Activated CD4-positive, alpha-beta T cell treated with anti-CD3 and anti-CD28 coated beads, Interleukin-2, amount 10 ng/mL, durations not matched to agents 7 days and 5 days (primary cell): ENCODE data around the gene GARIN5B. TPM values are rescaled to one million over a fixed set of nuclear protein-coding genes. Genes with fewer than 3 reads are reported as not detected.

ENCODE experiments used
- CTCF ChIA-PET: fragments of 350-600 bp; sonication (Branson Sonifier 250); formaldehyde crosslinking; loops from one replicate; lab custom pipeline; 2021; ENCODE audit warnings: antibody characterized with exemption; lab: Charles Lee
- POLR2A ChIA-PET: fragments of 350-600 bp; sonication (Branson Sonifier 250); formaldehyde crosslinking; loops from one replicate; lab custom pipeline; 2021; ENCODE audit warnings: antibody characterized with exemption; lab: Charles Lee
- DNase-seq: peaks from one replicate; pipeline ENCODE4 v3.0.0-alpha.2; 2020
- H3K27ac Mint-ChIP-seq: one replicate; pipeline ENCODE4 v1.8.0; 2021; ENCODE audit warnings: mild to moderate bottlenecking, moderate library complexity, mixed read lengths
- H3K27me3 Mint-ChIP-seq: one replicate; pipeline ENCODE4 v1.8.0; 2021; ENCODE audit warnings: mixed read lengths
- H3K36me3 Mint-ChIP-seq: one replicate; pipeline ENCODE4 v1.8.0; 2021; ENCODE audit warnings: low read depth, mixed read lengths
- H3K4me1 Mint-ChIP-seq: one replicate; pipeline ENCODE4 v1.8.0; 2021; ENCODE audit warnings: mixed read lengths
- H3K4me3 Mint-ChIP-seq: one replicate; pipeline ENCODE4 v1.8.0; 2021; ENCODE audit warnings: mild to moderate bottlenecking, moderate library complexity, mixed read lengths
- H3K9me3 Mint-ChIP-seq: one replicate; pipeline ENCODE4 v1.8.0; 2021; ENCODE audit warnings: mixed read lengths
- total RNA-seq, 2 experiments: library from RNA; stranded (reverse); gene quantifications; one replicate each; pipeline ENCODE4 v1.2.3, GENCODE V29; 2021

GARIN5B gene
- total RNA-seq, 2 experiments from 2014 or later = not detected

DNA sequence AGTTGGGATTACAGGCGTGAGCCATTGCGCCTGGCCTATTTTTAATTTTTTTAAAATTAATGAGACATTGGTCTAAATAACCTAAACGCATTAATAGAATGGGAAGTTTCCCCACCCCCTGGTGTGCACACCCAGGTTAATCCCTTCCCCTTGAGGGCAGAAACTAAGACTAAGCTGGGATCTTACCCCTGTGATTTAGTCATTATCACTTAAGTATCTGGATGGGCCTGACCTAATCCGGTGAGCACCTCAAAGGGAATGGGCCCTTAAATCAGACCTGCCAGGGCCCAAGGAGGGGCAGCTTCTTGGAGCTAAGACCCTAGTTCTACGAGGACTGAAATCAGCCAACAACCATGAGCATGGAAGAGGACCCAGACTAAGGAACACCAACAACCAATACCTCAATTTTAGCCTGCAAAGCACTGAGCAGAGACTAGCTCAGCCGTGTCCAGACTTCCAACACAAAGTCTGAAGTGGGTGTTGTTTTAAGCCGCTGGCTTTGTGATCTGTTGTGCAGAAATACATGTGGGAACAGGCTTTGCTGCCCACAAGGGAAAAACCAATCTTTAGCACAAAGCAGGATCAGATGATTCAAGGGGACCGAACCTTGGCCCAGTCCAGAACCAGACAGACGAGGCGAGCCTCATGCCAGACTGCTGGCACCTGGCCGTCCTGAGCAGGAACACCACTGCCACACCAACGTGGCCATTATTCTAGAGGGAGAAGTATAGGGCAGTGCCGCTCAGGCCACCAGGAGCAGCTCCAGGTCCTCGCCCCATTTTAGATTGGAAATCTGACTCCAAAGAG lies 37.4 kb upstream of the GARIN5B start:
- Mint-ChIP-seq H3K36me3 (peaks cover 47% of the 10 kb centered on the region), H3K4me1 (peaks cover 46% of the 10 kb centered on the region), H3K27me3 (no peaks in the 10 kb centered on the region), H3K9me3 (no peaks in the 10 kb centered on the region), H3K4me3 (no peak overlapping the region), H3K27ac (no peak overlapping the region)
- POLR2A ChIA-PET = interaction anchor here (0.6 to 1.1 kb wide), 2 partner anchors 61 to 123 kb away, joined by 3 read pairs; partner anchors contain the start of gene KMT5C
- DNase-seq = no peak
- CTCF ChIA-PET = interaction anchor here (0.7 to 1.4 kb wide), 3 partner anchors 9 to 17 kb away, joined by 3 read pairs; partner anchors contain the start of gene TMEM238

DNA sequence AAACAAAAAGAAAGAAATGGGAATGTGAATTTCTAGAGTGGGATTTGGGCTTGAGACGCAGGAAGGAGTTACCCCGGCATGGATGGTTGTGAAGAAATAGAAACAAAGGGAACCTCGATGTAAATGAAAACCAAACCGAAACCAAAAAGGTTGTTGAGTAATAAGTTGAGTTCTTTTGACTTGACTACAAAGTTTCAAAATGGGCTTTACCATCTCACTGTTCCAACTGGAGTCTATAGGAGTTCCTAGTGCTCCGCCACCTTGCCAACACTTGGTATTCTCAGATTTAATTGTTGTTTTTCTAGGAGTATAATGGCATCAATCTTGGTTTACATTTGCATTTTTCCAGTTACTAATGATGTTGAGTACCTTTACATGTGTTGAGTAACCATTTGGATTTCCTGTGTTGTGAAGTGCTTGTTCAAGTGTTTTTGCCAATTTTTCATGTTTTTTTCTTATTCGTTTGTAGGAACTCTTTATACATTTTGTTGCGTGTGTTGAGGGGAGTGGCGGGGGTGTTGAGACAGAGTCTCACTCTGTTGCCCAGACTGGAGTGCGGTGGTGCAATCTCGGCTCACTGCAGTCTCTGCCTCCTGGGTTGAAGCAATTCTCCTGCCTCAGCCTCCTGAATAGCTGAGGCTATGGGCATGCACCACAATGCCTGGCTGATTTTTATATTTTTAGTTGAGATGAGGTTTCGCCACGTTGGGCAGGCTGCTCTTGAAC lies 35.3 kb upstream of the GARIN5B start:
- ChIA-PET POLR2A (interaction anchor here (0.8 kb wide), 1 partner anchor 9 kb away, joined by 3 read pairs; the partner anchor contains the start of gene UBE2S), CTCF (interaction anchor here (1.6 kb wide), 3 partner anchors 10 to 143 kb away, joined by 3 to 4 read pairs (median 4); partner anchors contain the start of gene TMEM238)
- DNase-seq = no peak
- peaks cover 34% of the 10 kb centered on the region for H3K36me3 Mint-ChIP-seq
- no peaks in the 10 kb centered on the region for H3K27me3 Mint-ChIP-seq
- peaks cover 37% of the 10 kb centered on the region for H3K4me1 Mint-ChIP-seq
- H3K9me3 Mint-ChIP-seq = no peaks in the 10 kb centered on the region
- peak overlapping the region; percentile 75 for H3K27ac Mint-ChIP-seq
- H3K4me3 Mint-ChIP-seq = no peak overlapping the region

DNA sequence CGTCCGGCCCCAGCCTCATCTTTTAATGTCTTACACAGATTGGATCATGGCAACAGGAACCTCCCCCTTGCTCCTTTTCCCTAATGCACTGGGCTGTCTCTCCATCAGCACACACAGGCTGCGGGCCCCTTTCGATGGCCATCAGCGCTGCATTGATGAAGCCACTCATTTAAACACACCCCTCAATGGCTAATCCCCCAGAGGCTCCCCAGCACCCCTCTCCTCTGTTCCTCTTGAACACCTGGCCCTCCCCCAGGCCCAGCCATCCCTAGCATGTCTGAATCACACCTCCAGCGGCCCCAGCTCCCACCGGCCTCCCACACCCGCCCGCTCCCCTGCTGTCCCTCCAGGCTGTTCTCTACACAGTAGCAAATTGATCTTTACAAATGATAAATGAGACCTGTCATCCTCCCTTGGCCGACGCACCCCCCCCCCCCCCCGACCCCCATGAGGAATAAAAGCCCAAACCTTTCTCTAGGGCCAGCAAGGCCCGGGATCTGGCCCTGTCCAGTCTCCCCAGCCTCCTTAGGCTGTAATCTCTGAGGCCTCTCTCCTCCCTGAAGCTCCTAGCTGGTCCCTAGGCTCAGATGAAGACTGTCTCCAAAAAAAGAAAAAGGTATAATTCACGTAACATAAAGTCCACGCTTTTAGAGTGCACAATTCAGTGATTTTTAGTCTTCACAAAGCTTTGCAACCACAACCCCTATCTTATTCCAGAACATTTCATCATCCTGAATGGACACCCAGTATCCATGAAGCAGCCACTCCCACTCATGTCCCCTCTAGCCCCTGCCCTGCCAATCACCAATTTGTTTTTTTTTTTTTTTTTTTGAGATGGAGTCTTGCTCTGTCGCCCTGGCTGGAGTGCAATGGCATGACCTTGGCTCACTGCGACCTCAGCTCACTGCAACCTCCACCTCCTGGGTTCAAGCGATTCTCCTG lies 30.0 kb upstream of the GARIN5B start:
- Mint-ChIP-seq H3K27me3 (no peaks in the 10 kb centered on the region), H3K36me3 (peaks cover 26% of the 10 kb centered on the region), H3K9me3 (no peaks in the 10 kb centered on the region), H3K27ac (no peak overlapping the region), H3K4me1 (peaks cover 27% of the 10 kb centered on the region), H3K4me3 (no peak overlapping the region)
- POLR2A ChIA-PET = interaction anchor here (0.7 kb wide), 1 partner anchor 257 kb away, joined by 3 read pairs; no protein-coding TSS in a partner anchor
- CTCF ChIA-PET = interaction anchor here (0.6 to 0.7 kb wide), 2 partner anchors 129 to 142 kb away, joined by 3 to 4 read pairs; no protein-coding TSS in a partner anchor
- DNase-seq = no peak

DNA sequence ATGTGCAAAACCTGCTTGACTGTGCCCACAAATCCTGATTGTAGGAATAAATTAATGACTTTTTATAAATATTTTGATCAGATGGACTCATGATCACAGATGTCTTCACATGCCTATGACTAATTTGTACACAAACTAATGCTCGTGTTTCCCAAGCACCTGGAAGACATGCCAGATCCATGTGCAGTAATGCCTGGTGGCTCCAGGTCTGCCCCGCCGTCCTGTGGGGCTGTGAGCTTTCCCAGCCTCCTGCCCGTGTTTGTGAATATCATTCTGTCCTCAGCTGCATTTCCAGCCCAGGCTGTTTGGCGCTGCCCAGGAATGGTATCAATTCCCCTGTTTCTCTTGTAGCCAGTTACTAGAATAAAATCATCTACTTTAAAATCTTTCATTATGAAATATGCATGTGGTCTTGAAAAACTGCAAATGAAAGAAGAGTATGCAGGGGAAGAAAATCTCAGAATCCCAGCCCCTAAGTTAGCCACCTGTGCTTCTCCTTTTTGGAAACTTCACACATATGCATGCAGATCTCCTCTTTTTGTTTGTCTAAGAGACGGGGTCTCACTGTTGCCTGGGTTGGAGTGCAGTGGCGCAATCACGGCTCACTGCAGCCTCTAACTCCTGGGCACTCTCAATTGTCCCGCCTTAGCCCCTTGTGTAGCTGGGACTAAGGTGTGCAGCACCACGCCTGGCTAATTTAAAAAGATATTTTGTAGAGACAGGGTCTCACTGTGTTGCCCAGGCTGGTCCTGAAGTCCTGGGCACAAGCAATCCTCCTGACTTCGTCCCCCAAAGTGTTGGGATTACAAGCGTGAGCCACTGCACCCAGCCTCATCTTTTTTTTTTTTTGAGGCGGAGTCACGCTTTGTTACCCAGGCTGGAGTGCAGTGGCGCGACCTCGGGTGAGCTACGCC lies 28.9 kb upstream of the GARIN5B start:
- CTCF ChIA-PET = interaction anchor here (0.8 kb wide), 1 partner anchor 9 kb away, joined by 3 read pairs; no protein-coding TSS in a partner anchor
- peak overlapping the region; percentile 25 for H3K27ac Mint-ChIP-seq
- no peaks in the 10 kb centered on the region for H3K27me3 Mint-ChIP-seq
- POLR2A ChIA-PET = interaction anchor here (0.7 kb wide), 1 partner anchor 256 kb away, joined by 3 read pairs; no protein-coding TSS in a partner anchor
- no peak overlapping the region for H3K4me3 Mint-ChIP-seq
- DNase-seq = no peak
- H3K9me3 Mint-ChIP-seq = no peaks in the 10 kb centered on the region
- peaks cover 34% of the 10 kb centered on the region for H3K4me1 Mint-ChIP-seq
- peaks cover 37% of the 10 kb centered on the region for H3K36me3 Mint-ChIP-seq

DNA sequence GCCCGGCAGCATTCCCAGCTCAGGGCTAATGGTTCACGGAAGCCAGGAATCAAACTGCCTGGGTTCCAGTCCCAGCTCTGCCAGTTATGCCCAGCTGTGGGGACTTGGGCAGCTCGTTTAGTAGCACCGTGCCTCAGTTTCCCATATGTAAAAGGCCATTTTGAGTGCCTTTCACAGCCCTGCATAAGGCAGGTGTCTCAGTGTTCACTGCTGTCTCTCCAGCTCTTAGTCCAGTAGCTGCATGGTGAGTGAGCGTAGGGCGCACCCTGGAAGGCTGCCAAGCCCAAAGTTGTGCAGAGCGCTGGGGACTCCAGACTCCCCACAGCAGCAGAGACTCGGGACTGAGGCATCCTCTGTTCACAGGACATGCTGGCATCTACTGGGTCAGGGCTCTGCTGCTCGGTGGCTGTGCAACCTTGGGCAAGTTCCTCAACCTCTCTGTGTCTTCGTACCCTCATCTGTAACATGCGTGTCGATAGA lies 28.2 kb upstream of the GARIN5B start:
- CTCF ChIA-PET = interaction anchor here (0.8 kb wide), 1 partner anchor 10 kb away, joined by 3 read pairs; no protein-coding TSS in a partner anchor
- DNase-seq = no peak
- Mint-ChIP-seq H3K9me3 (no peaks in the 10 kb centered on the region), H3K36me3 (peaks cover 44% of the 10 kb centered on the region), H3K4me1 (peaks cover 39% of the 10 kb centered on the region), H3K27me3 (no peaks in the 10 kb centered on the region), H3K4me3 (no peak overlapping the region), H3K27ac (no peak overlapping the region)
- POLR2A ChIA-PET = no interaction called here

DNA sequence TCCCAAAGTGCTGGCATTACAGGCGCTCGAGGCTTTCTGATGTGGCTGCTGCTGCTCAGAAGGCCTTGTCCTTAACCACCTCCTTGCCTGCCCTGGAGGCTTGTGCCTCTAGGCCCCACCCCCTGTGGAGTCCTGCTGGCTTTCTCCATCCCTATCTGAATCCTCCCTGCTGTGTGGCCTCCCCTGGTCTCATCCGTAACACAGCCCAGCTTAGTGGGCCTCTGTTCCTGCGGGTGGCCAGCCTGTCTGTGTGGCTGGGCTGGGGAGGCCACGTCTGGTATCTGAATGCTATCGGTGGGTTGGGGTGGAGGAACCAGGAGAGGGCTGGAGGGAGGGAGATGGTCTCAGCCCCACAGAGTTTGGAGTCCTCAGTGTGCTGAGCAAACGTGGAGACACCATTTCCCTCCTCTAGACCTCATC lies 27.4 kb upstream of the GARIN5B start:
- Mint-ChIP-seq H3K36me3 (peaks cover 49% of the 10 kb centered on the region), H3K9me3 (no peaks in the 10 kb centered on the region), H3K27me3 (no peaks in the 10 kb centered on the region), H3K4me3 (no peak overlapping the region), H3K27ac (no peak overlapping the region), H3K4me1 (peaks cover 39% of the 10 kb centered on the region)
- DNase-seq = no peak
- POLR2A ChIA-PET = no interaction called here
- CTCF ChIA-PET = no interaction called here

DNA sequence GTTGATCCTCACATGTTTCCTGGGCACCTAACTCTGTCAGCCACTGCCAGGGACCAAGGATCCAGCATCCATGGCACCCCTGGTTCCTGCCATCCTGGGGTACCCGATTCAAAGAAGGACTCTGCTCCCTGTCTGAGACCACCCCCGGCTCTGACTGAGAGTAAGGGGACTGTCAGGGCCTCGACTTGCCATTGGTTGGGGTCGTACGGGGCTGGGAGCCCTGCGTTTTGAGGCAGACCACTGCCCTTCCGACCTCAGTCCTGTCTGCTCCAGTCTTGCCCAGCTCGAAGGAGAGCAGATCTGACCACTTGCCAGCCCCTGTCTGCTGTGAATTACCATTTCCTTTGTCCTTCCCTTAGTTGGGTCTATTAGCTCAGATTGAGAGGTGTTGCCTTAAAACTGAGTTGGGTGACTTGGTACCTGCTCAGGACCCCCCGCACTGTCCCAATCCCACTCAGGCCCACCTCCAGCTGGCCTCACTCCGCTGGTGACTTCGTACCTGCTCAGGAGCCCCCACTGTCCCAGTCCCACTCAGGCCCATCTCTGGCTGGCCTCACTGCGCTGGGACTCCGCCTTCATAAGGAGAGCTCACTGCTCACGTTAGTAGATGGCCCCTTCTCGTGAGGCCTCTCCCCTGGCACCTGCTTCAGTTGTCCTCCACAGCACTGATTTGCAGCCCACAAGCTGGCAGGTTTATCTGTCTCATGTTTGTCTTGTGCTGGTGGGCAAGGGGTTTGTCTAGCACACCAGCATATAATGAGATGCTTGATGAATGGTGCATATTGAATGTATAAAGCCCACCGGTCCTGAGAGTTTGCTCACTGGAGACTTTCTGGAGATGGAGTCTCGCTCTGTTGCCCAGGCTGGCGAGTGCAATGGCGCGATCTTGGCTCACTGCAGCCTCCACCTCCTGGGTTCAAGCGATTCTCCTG lies 26.6 kb upstream of the GARIN5B start:
- Mint-ChIP-seq H3K27me3 (no peaks in the 10 kb centered on the region), H3K9me3 (no peaks in the 10 kb centered on the region)
- POLR2A ChIA-PET = no interaction called here

DNA sequence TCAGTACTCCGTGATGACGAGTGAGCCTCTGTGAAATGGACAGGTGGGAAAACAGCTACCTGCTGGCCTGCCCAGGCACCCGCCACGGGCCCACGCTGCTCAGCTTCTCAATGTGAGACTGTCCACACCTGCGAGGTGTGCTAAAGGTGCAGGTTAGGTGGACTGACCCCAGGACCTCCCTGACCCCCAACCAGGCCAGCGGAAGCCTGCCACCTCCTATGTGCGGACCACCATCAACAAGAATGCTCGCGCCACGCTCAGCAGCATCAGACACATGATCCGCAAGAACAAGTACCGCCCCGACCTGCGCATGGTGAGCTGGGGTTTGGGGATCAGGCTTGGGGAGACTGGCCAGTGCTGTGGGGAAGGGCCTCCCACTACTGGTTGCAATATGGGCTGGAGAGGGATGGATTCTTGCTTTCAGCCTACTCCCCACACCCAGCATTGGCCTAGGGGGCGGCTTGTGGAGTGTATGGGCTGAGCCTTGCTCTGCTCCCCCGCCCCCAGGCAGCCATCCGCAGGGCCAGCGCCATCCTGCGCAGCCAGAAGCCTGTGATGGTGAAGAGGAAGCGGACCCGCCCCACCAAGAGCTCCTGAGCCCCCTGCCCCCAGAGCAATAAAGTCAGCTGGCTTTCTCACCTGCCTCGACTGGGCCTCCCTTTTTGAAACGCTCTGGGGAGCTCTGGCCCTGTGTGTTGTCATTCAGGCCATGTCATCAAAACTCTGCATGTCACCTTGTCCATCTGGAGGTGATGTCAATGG lies 24.9 kb upstream of the GARIN5B start:
- peak overlapping the region; percentile 25 for H3K27ac Mint-ChIP-seq
- no peaks in the 10 kb centered on the region for H3K9me3 Mint-ChIP-seq
- no peak for DNase-seq
- ChIA-PET CTCF (interaction anchor here (1.0 to 2.4 kb wide), 3 partner anchors 9 to 108 kb away, joined by 3 to 7 read pairs (median 4); partner anchors contain the start of gene HSPBP1), POLR2A (no interaction called here)
- H3K36me3 Mint-ChIP-seq = peaks cover 49% of the 10 kb centered on the region
- peak overlapping the region; percentile 99 for H3K4me3 Mint-ChIP-seq
- no peaks in the 10 kb centered on the region for H3K27me3 Mint-ChIP-seq
- H3K4me1 Mint-ChIP-seq = peaks cover 52% of the 10 kb centered on the region

More for the DNA sequence above, 26.6 kb upstream of the GARIN5B start:
- Mint-ChIP-seq H3K36me3 (peaks cover 49% of the 10 kb centered on the region), H3K4me1 (peaks cover 42% of the 10 kb centered on the region), H3K27ac (peak overlapping the region; percentile 42), H3K4me3 (peak overlapping the region; percentile 13)
- no peak for DNase-seq
- CTCF ChIA-PET = interaction anchor here (2.4 kb wide), 1 partner anchor 13 kb away, joined by 7 read pairs; no protein-coding TSS in a partner anchor

DNA sequence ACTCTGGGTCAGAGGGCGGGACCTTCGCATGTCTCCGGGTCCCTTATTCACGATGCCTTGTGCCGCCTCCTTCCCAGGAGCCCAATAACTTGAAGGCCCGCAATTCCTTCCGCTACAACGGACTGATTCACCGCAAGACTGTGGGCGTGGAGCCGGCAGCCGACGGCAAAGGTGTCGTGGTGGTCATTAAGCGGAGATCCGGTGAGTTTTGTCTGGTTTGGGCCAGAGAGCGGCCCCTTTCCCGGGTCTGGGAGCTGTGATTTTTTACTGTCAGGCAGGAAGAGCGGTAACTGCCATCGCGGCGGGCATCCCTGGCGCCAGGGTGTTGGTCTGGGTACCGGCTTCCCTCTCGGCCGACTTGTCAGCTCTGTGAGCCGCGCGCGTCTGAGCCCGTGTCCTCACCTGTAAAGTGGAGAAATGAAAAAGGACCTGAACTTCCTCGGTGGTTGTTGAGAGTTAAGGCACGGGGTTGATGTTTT lies 23.5 kb upstream of the GARIN5B start:
- Mint-ChIP-seq H3K4me3 (peak overlapping the region; percentile 99), H3K36me3 (peaks cover 56% of the 10 kb centered on the region), H3K27me3 (no peaks in the 10 kb centered on the region), H3K27ac (peak overlapping the region; percentile 96), H3K4me1 (peaks cover 65% of the 10 kb centered on the region), H3K9me3 (no peaks in the 10 kb centered on the region)
- CTCF ChIA-PET = interaction anchor here (0.8 kb wide), 1 partner anchor 268 kb away, joined by 4 read pairs; no protein-coding TSS in a partner anchor
- POLR2A ChIA-PET = no interaction called here
- DNase-seq = no peak
